ENCODE results near the gene TRIML1.
"Not testable (repeated sequence)": the region's sequence is repeated elsewhere in the genome, so short reads cannot be mapped to it uniquely, and the experiment has no call there.

TRIML1 gene

DNA sequence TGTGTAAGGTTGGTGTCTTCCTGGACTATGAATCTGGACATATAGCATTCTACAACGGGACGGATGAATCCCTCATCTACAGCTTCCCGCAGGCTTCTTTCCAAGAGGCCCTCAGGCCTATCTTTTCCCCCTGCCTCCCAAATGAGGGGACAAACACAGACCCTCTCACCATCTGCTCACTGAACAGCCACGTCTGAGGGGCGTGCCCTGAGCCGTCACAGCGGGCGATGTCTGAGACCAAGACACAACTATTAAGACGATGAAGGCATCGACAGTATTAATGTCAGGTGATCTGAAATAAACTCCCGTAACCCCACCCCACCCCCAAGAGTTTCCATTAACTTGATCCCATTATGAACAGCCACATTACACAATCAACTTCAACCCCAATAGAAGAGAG lies 7.9 kb downstream of the TRIML1 start:
- H3K27ac ChIP-seq = no peak overlapping the region
- DNase-seq (ENCODE audit: low read depth, low spot score) = no peak

DNA sequence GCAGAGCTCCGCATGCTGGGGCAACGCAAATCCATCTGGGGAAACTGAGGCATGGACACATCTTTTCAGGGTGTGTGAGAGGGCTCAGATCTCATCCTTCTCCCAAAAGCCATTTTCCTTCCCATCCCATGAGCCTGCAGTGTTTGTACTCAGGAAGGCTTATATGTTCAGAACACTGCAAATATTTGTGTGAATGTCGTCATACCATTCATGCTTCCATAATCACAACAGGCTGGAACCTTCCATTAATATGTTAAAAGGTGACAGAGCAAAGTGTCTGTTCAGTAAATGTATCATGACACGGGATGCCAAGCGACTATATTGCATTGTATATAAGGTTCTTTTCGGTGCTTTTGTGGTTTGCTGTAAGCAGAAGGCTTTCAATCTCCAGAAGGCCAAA lies 8.5 kb downstream of the TRIML1 start:
- no peak for DNase-seq (ENCODE audit: low read depth, low spot score)

DNA sequence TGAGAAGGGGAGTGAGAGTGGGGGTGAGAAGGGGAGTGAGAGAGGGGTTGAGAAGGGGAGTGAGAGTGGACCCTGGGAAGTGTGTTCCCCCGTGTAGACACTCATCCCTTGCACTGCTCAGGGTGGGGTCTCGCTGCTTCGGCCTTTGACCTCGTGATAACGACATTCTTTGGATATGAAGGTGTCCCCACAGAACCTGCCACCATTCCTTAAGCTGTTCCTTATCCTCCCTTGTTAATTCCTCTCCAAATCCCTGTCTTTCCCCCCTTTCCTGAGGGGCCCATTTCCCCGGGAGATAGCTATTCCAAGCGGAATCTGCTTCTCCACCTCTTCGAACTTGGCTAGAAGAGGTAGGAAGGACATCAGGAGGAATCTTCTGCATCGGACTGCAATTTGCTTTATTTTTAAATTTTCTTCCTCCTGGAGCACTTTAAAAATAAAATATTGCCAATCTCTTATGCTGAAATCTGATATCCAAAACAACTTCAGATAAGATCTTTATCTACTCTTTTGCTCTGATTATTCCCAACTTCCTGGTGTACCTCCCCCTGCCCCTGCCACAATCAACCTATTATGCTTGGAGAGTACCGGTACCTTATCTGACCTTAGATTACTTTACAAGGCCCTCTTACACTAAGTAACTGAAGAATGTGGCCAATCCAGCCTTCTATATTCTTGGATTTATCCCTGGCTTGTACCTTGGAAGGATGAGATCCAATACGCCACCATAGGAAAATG lies 15.6 kb downstream of the TRIML1 start:
- H3K27ac ChIP-seq = no peak overlapping the region
- DNase-seq (ENCODE audit: low read depth, low spot score) = no peak

More for the DNA sequence above, 8.5 kb downstream of the TRIML1 start:
- H3K27ac ChIP-seq = no peak overlapping the region

DNA sequence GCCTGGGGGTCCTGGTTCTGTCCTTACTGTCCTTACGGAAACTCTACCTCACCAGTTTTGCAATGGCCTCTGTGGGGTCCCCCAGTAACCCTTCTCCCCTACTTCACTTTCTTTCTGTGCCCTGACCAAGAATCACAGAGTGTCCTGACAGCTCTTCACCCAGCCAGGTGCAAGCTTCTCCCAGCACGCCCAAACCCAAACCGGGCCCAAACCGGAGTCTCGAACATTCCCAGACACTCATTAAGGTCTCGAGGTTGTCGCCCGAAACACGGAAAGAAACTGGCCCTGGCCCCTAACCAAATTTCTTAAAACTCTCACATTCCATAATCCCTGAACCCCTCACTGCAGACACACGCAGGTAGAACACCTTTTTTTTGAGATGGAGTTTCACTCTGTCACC lies 19.1 kb downstream of the TRIML1 start:
- H3K27ac ChIP-seq = no peak overlapping the region
- no peak for DNase-seq (ENCODE audit: low read depth, low spot score)

DNA sequence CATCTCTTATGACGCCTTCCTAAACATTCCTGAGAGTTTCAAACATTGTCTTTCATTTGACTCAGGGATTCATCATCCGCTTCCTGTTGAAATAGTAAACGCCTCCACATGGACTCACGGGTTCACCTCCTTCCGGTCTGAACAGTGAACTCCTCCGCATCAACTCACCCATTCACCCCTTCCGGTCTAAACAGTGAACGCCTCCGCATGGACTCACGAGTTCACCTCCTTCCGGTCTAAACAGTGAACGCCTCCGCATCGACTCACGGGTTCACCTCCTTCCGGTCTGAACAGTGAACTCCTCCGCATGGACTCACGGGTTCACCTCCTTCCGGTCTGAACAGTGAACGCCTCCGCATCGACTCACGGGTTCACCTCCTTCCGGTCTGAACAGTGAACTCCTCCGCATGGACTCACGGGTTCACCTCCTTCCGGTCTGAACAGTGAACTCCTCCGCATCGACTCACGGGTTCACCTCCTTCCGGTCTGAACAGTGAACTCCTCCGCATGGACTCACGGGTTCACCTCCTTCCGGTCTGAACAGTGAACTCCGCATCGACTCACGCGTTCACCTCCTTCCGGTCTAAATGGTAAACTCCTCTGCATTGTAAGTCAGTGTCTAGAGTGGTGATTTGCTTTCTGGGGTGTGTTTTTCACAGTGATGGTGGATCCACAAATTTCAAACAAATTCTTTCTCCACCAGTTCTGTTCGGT lies 20.4 kb downstream of the TRIML1 start:
- not testable (repeated sequence) for DNase-seq (ENCODE audit: low read depth, low spot score); H3K27ac ChIP-seq

DNA sequence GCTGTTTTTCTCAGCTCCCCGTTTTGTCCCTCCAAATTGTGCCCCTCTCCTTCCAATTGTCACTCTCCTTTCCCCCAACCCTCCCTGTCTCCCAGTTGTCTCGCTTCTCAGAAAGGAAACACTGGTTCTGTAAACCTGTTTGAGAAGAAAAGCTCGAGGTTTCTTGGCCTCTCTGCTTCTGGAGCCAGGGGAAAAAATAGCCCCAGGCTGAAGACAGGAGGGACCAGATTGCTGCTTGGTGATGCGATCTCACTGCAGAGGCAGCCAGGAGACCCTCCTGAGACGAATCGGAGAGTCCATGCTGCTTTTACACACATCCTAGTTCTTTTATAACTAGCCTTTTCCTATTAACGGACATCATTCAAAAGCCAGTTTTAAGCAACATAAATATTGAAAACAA lies 21.2 kb downstream of the TRIML1 start:
- H3K27ac ChIP-seq = no peak overlapping the region
- DNase-seq (ENCODE audit: low read depth, low spot score) = no peak

DNA sequence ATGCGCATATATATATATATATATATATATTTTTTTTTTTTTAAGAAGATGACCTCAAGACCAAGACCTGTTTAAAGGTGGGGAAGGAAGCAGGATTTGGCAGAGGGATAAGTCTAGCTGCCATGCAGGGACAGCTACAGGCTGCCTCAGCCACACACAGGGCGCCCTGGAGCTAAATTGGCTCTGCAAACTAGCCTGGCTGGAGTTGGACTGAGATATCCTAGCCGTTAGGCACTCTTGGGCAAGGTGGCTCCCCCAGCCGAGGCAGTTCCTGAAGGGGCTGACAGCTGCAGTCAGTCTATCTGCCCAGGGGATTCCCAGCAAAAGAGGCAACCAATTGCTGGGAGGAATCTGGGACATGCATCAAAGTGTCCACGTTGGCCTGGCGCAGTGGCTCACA lies 21.9 kb downstream of the TRIML1 start:
- DNase-seq (ENCODE audit: low read depth, low spot score) = no peak
- no peak overlapping the region for H3K27ac ChIP-seq

DNA sequence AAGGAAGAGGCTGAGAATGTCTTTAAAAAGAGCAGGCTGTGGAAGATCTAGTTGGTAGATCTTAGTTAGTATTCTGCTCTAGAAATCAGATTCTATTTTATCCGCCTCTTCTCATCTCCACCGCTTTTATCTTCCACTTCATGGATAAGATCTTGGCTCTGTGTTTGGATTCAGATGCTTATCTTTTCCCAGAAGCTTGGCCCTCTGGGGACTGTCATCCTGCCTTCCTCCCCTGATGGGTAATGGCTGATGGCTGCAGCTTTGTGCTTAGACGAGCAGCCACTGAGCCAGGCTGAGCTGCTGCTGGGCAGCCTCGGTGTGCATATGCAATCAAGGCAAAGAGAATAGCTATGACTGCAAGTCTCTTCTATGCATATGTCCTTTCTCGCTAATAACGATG lies 23.5 kb downstream of the TRIML1 start:
- DNase-seq (ENCODE audit: low read depth, low spot score) = no peak
- H3K27ac ChIP-seq = no peak overlapping the region

DNA sequence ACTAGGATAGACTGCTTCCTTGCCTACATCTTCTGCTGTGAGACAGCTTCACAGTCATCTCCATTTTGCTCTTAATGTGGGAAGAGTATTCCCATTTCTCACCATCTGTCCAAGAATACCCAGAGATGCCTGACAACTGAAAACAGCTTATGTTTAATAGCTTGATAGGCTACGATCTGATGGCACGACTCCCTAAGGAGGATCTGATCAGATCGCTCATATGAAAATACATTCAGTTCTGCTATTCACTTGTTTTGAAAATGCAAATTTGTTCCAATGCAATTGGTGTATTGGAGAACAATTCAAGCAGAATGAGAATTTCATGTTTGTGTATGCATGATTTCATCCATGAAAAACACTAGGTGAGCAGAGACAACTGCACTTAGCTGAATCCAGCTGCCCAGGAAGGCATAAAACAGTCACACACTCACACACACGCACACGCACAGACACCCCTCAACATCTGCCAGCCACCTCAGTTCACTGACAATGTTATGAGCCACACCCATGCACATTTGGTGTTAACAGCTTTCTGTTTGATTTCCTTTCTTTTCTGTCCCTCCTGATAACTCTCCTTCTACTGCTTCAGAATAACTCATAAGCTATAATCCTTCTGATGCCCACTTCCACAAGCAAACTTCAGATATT lies 29.6 kb downstream of the TRIML1 start:
- no peak for DNase-seq (ENCODE audit: low read depth, low spot score)
- H3K27ac ChIP-seq = no peak overlapping the region

DNA sequence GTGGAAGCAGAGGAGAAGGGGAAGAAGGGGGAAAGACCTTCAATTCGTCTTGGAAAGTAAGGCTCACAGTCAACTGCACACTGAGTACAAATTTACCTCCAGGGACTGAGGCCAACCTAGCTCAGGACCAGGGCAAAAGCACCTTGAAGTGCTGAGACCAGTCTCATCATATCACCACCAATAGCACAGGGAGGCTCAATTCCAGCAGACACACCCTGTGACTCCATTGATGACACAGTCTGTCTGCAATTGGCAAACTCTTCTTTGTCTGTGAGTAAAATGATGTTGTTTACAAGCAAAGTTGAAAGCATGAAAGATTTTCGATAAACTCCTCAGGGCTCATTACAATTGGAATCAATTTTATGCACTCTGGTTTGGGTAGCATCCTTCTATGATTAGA lies 32.3 kb downstream of the TRIML1 start:
- peak; percentile 33 for DNase-seq (ENCODE audit: low read depth, low spot score)
- H3K27ac ChIP-seq = no peak overlapping the region

DNA sequence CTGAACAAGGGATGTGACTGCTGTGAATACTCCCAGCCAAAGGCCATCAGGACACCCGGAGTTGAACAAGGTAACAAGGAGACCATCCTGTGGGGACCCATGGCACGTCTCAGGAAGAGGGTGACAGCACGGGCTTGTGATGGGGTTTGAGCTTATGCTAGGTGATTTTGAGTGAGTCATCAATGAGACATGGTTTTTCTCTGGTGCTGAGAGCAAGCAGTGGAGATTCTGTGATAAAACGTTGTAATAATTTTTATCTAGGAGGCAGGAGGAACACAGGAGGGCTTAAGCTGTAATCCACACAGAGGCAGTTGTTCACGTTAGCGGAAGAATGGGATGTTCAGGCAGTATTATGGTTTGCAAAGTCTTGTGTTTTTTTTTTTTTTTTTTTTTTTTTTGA lies 36.0 kb downstream of the TRIML1 start:
- DNase-seq (ENCODE audit: low read depth, low spot score) = no peak

DNA sequence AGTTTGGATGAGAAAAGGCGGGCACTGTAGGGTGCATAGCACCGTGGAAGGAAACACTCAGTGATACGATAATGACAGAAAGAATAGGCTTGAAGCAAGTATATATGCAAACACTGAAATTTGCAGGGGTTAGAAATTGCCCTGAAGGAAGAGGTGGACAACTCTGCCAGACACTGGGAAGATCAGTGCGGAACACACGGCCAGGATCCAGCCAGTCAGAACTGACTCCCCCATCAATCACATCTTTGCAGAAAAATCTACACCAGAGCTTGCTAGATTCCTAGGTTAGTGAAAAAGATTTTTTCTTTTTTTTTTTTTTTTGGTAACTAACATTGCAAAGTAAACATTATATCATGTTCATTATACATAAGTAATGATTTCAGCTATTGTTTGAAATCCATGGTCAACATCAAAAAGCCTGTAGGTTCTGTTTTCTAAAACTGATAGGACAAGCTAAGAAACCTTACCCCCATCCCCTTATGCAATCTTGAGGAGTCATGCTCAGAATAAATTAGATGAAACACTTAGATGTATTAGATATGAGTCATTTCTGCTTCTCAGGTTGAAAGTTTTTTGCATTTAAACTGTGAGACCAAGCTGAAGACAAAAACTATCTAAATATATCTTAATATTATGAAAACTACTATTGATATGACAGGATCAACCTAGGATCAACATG lies 38.9 kb downstream of the TRIML1 start:
- H3K27ac ChIP-seq = no peak overlapping the region

More for the DNA sequence above, 36.0 kb downstream of the TRIML1 start:
- no peak overlapping the region for H3K27ac ChIP-seq

DNA sequence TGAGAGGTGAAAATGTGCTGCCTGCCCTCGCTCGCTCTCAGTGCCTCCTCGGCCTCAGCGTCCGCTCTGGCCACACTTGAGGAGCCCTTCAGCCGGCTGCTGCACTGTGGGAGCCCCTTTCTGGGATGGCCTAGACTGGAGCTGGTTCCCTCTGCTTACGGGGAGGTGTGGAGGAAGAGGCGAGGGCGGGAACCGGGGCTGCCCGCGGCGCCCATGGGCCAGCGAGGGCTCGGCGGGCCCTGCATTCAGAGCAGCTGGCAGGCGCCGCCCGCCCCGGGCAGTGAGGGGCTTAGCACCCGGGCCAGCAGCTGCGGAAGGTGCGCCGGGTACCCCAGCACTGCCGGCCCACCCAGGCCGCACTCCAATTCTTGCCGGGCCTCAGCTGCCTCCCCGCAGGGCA lies 39.6 kb downstream of the TRIML1 start:
- no peak for DNase-seq (ENCODE audit: low read depth, low spot score)
- H3K27ac ChIP-seq = no peak overlapping the region

More for the DNA sequence above, 38.9 kb downstream of the TRIML1 start:
- peak; percentile 26 for DNase-seq (ENCODE audit: low read depth, low spot score)

DNA sequence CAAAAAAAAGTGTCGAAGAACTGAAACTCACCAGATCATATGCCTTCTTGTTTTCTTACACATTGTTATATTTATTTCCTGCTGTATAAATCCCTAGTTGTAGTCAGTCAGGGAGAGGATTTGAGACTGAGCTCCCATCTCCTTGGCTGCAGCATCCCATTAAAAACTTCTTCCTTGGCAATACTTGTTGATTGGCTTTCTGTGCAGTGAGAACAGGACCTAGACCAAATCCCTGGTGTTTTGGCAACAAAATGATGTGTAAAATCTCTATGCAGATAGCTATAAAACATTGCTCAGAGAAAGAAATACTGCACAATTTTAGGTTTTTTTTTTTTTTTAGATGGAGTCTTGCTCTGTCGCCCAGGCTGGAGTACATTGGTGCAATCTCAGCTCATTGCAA lies 47.9 kb downstream of the TRIML1 start:
- no peak overlapping the region for H3K27ac ChIP-seq
- no peak for DNase-seq (ENCODE audit: low read depth, low spot score)

DNA sequence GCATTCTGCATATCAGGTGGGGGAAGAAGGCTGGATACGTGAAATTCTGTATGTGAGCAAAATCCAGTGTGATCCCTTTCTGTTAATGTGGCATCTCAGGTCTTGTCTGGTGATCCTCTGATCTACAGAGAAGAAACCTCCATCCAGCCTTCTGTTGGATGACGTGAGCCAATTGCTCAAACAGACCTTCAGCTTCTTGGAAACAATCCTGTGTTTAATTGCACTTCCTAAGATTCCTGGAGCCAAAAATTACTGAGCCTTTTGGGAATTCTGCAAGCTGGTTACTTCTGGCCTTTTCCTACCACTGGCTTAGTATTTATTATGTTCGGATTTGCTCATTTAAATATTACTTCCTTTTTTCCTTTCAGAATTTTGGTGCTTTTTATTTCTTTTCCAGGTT lies 51.2 kb downstream of the TRIML1 start:
- H3K27ac ChIP-seq = no peak overlapping the region
- no peak for DNase-seq (ENCODE audit: low read depth, low spot score)

DNA sequence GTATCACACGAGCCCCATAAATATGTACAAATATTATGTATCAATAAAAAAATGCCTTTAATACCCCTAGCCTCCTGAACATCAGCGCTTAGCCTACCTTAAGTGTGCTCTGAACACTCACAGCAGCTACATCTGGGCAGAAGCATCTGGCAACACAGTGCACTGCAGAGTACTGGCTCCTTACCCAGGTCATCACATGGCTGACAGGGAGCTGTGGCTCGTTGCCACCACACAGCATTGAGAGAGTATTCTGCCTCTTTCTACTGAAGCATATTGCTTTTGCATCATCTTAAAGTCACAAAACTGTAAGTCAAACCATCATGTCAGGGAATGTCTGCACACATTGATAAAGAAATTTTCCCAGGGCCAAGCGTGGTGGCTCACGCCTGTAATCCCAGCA lies 55.2 kb downstream of the TRIML1 start:
- H3K27ac ChIP-seq = no peak overlapping the region
- DNase-seq (ENCODE audit: low read depth, low spot score) = no peak

DNA sequence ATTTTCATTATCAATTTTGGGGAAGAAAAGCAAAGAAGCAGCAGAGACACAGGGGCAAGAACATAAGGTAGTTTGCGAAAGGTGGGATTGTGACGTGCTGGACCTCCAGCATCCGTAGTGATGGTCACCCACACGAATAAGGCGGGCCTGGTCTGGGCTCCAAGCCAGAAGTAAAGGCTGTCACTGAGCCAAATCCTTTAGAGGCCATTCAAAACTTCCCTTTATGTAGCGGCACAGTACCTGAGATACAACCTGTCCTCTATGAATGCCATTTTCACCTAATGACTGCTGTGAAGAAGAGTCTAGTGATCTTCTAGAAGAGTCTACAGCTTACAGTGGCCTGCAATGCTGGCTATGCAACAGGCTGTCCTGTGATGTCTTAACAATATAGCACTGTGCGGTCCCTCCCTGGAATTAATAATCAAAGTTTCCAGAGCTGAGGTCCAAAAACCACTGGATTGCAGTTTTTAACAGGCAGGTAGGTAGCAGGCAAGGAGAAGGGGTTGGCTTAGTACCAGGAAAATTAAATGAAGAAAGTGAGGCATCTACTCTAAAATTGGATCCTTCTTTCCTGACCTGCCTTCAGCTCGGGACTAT lies 56.2 kb downstream of the TRIML1 start:
- no peak for DNase-seq (ENCODE audit: low read depth, low spot score)
- no peak overlapping the region for H3K27ac ChIP-seq

DNA sequence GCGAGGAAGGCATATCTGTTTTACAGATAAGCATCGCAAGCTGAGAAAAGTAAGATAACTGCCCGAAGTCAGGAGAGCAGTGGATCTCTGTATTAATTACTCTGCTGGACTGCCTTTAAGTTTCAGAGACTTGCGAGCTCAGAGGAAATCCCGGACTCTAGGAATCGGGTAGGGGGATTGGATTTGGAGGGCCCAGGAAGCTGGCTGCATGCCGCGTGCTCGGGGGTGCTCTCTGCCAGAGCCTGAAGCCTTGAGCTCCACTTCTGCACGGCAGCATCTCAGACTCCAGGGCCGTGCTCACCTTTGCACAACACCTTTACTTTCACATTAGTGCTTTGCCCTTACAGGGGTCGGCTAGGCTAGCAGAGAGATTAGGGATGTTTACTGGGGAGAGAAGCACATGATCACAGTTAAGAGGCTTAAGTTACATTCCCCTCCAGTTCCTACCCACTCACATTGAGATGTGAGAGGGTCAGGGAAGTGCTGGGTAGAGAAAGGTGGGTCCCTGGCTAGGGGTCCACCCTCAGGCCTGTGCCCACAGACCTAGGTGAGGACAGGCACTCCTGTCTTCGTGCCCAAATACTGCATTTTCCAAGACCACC lies 57.0 kb downstream of the TRIML1 start:
- H3K27ac ChIP-seq = no peak overlapping the region
- no peak for DNase-seq (ENCODE audit: low read depth, low spot score)

Data from epithelial cell of prostate (primary cell).